GM19324 (cell line): ENCODE results near the gene SLC6A5.

Experiments used
- ATAC-seq: cut with Tn5 transposase; IDR thresholded peaks from one replicate; pipeline ENCODE4 v1.9.1; 2021; ENCODE audit warnings: mild to moderate bottlenecking, moderate library complexity; ENCODE audit not compliant: unreplicated experiment, low FRiP score

Gene SLC6A5

DNA sequence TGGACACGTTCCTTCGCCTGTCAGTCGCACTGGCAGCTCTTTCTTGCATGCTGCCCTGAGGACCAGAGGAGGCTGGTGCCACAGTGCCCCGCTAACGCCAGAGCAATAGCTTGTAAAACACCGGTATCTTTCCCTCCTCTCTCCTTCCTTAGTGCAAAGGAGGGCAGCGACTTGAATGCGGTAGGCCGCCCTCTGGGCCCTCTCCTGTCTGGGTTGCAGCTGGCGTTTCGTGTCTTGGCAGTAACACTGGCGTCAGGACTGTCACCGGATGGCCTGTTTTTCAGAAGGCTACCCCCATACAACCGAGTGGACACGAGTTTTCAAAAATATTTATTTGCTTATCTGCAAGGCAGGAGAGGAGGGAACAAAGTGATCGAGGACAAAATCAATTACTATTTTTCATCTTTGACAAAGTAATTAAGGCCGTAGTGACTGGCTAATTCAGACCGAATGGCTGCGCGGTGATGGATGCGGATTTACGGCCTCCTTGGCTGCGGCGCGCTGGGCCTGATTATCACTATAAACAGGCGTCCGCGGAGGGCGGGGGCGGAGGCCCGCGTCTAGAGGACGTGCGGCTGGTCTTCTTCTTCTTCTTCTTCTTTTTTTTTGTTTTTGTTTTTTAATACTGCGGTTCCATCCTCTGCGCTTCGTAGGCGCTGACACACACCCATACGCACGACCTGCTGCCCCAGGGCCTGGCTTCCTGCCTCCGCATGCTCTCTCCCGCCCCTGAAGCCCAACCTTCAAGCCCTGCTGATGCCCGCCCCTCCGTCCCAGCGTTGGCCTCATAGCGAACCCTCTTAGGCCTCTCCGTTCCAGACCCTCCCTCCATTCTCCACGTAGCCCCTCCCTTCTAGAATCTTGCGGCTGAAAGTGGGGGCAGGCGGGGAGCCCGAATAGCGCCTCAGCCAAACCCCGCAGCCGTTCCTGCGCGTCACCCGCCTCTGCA, 2.9 kb upstream of the SLC6A5 start:
- no peak for ATAC-seq

- ATAC-seq, result no peak
These were observed 2.2 kb upstream of the SLC6A5 start for GRCh38 chr11:20597154-20597679.

GRCh38 chr11:20597680-20598484, 1.5 kb upstream of the SLC6A5 start:
- no peak for ATAC-seq

DNA sequence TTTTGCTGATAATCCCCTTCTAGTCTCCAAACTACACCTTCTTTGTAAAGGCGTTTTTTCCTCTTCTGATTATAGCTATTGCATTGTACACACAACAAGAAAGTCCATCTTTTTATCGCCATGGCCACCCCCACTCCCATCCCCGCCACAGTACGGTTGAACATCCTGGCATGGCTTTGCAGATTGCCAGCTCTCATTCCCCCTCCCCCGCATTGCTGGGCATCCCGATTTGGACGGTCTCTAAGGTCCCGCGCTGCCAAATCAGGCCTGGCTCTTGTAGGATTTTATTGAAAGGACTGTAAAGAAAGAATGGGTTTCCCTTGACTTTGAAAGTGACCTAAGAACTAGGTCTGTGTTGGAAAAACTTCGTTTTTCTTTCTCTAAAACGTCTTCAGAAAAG, 916 bp upstream of the SLC6A5 start:
- no peak for ATAC-seq

DNA sequence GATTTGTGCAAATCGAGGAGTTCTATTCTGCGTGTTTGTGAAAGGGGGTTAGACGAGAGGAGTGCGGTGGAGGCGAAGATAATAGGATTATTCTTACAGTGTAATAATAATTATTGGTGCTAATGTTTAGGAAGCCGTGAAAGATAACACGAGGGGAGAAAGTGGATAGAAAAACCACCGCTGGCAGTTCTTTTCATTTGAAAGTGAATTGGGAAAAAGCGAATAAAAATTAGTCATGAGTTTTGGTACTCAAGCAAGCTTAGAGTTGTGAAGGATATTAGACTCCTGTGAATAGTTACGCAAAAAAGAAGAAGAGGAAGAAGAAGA, 575 bp downstream of the SLC6A5 start:
- ATAC-seq, result no peak

DNA sequence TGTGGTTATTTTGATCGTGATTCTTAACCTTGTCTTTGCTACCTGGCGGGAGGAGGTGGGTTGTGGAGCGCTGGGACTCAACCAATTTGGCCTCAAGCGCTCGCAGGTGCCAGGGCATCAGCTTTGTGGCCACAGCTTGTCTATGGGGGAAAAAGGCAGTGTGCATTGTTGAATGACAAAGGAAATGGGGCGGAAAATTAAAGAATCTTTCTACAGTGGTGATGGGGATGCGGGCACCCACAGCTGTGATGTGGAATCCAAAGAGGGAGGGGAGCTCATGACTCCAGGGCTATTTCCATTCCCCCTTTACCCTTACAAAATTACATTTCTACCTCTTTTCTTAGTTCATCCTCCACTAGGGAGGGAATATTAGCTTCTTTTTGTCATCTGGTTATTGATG, 1.1 kb downstream of the SLC6A5 start:
- ATAC-seq, result no peak

DNA sequence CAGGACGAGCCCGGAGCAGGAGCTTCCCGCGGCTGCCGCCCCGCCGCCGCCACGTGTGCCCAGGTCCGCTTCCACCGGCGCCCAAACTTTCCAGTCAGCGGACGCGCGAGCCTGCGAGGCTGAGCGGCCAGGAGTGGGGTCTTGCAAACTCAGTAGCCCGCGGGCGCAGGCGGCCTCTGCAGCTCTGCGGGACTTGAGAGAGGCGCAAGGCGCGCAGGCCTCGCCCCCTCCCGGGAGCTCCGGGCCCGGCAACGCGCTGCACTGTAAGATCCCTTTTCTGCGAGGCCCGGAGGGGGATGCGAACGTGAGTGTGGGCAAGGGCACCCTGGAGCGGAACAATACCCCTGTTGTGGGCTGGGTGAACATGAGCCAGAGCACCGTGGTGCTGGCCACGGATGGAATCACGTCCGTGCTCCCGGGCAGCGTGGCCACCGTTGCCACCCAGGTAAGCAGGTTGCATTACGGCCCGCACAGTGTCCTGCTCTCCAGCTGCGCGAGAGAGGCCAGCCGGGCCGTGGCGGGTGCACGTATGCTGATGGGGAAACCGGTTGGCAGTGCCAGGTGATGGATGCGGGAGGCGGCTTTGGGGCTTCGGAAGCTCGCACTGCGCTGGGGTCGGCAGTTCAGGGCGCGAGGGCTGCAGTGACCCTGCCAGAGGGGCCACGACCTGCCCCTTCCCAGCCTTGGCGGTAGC, 2.0 kb downstream of the SLC6A5 start:
- no peak for ATAC-seq

DNA sequence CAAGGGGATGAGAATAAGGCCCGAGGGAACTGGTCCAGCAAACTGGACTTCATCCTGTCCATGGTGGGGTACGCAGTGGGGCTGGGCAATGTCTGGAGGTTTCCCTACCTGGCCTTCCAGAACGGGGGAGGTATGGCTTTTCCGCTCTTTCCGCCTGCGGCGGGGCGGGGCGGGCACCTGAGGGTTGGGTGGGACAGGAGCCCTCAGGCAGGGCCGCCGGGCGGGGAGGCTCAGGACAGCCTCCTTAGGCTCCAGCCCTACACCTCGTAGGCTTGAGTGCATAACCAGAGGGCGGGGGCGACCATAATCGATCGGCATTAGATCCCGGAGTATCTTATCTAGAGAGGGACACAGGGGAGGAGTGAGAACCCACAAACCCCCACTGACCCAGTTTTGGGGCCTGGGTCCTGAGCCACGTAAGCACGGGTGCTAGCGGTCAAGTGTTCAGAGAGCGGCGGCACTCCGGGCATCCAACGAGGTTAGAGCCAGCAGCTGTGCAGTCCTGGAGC, 4.9 kb downstream of the SLC6A5 start:
- no peak for ATAC-seq

- ATAC-seq, result no peak
These were observed 5.6 kb downstream of the SLC6A5 start for GRCh38 chr11:20604864-20605601.

- no peak for ATAC-seq
These were observed 6.2 kb downstream of the SLC6A5 start for GRCh38 chr11:20605602-20606091.

- no peak for ATAC-seq
These were observed 9.5 kb downstream of the SLC6A5 start for GRCh38 chr11:20608934-20609333.

DNA sequence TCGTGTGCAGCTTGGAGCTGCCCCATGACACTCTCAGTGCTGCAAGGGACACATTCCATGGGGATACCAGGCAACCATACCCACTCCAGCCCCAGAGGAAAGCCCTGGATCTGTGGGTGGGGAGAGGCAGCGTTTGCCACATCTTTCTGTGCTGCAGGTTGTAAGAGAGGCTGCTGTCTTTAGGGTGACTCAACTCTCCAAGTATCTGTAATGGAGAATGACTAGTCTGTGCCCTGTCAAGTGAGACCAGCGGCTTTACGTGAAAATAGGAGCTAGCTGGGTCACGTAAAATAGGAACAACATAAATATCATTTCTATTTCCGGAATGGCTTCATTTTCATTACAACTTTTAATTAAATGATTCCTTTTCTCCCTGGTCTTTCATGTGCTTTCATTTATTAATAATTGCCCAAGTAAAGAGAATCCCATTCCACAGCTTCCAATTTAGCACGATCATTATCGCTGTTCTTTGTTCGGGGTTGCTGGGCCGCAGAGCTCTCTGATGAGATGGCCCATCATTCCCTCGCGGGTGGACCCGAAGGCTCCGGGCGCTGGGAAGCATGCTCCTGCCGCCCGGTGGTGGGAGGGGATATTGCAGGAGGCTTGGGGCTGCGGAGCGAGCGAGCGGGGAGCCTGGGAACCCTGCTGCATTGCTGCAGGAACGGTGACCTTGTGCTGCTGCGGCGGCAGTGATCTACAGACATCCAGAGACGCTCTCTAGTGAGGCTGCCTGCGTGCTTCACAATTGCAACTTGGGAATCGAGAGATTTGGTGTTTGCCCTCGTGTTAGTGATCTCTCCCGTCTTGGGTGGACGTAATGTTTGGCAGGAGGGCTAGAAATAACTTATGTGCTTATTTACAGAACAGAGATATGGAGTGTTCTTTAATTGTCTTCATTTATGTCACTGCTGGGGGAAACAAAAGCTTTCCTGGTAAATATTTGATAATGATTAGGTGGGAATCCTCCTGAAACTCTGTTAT, 10.6 kb downstream of the SLC6A5 start:
- peak; percentile 94 for ATAC-seq

- ATAC-seq, result no peak
These were observed 11.4 kb downstream of the SLC6A5 start for GRCh38 chr11:20610825-20611224.

DNA sequence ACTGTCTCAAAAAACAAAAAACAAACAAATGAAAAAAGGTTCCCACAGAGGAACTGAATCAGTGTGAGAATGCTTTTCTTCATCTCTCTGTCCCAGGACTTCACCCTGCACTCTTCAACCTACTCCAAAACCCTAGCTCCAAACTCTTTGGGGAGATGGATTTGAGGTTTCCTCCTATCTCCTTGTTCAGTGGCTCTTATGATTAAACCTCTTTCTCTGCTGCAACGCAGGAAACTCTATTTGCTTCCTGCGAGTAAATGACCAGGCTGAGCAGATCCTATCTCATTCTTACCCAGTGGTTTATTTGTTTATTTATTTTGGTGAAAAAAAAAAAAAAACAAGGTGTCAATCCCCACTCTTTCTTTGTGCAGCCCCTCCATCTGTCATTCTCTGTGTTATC, 12.0 kb downstream of the SLC6A5 start:
- no peak for ATAC-seq

DNA sequence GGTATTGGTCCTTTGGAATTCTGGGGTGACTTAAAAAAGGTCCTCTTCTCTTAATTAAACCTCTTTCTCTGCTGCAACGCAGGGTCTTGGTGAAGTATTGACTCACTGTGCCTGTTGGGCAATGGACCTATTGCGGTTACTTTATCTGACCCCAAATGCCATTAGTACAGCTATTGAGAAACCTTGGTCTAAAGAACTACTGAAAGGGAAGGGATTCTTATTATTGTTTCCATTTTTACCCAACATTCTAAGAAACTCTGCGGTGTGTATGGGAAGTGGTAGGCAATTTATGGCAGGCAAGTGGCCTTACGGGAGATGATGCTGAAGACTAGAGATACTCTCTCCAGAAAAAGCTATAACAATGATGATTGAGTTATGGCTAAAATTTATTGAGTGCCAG, 12.5 kb downstream of the SLC6A5 start:
- ATAC-seq, result no peak

GRCh38 chr11:20612416-20612815, 13.0 kb downstream of the SLC6A5 start:
- ATAC-seq, result no peak

- no peak for ATAC-seq
These were observed 17.5 kb downstream of the SLC6A5 start for GRCh38 chr11:20616920-20617319.

DNA sequence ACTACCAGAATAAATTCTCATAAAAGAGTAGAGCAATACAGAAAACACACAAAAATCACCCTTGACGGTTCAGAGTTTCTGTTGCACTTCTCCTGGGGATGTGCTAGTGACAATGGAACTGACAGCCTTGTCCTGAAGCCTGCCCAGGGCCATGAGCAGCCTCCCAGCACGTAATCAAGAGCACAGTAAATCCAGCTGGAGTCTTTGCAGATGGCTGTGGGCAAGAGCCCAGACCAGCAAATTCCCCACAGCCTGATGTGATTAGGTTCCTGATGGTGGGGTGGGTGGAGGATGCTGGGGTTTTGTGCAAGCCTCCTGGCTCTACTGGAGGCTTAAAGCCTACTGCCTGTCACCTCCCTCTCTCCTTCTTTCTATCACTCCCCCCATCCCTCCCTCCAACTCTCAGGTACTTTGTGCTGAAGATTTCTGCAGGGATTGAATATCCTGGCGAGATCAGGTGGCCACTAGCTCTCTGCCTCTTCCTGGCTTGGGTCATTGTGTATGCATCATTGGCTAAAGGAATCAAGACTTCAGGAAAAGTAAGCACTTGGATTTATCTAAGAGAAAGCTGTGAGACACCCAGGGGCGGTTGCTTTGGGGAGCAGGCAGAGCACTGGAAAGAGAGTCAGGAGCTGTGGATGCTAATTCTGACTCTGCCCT, 18.1 kb downstream of the SLC6A5 start:
- ATAC-seq, result no peak
